OCI-LY7 (cell line): Measurements from ENCODE around the gene PIEZO2. TPM values are rescaled to one million over a fixed set of nuclear protein-coding genes. Genes with fewer than 3 reads are reported as not detected.
A peak's percentile ranks its signal among the peaks of the same experiment; 100 is the strongest.
"Not testable (repeated sequence)": the region's sequence is repeated elsewhere in the genome, so short reads cannot be mapped to it uniquely, and the experiment has no call there.

ENCODE experiments used
- BruUV-seq: library from RNA; stranded (reverse); fragments of 400-500 nt; replicated peaks from 2 replicates; lab custom pipeline; 2021; lab: Mats Ljungman, UMichigan
- CTCF ChIA-PET: fragments of 300-600 bp; sonication (Branson Sonifier 250); formaldehyde crosslinking; loops from one replicate; lab custom pipeline; 2022; ENCODE audit warnings: antibody characterized with exemption; ENCODE audit not compliant: unreplicated experiment; lab: Charles Lee
- POLR2A ChIA-PET: fragments of 300-600 bp; sonication (Branson Sonifier 250); formaldehyde crosslinking; loops from one replicate; lab custom pipeline; 2022; ENCODE audit warnings: antibody characterized with exemption; lab: Charles Lee
- DNase-seq: peaks from one replicate; pipeline ENCODE4 v3.0.0-alpha.2; 2015; ENCODE audit warnings: low spot score
- H2AFZ ChIP-seq: fragments of 200-600 bp; sonication (generic), shearing (Covaris generic); 2 replicates; pipeline ENCODE4 v1.6.1; 2014; ENCODE audit warnings: mild to moderate bottlenecking, antibody characterized with exemption, low read length, moderate library complexity
- H3K27ac ChIP-seq: fragments of 200-600 bp; sonication (generic); 2 replicates; pipeline ENCODE4 v1.5.1; 2014; ENCODE audit warnings: mixed run types, low read depth, mild to moderate bottlenecking, moderate library complexity, low read length, inconsistent platforms; ENCODE audit not compliant: poor library complexity, severe bottlenecking
- H3K36me3 ChIP-seq: fragments of 200-600 bp; sonication (generic); 2 replicates; pipeline ENCODE4 v1.6.1; 2014; ENCODE audit warnings: mild to moderate bottlenecking, antibody characterized with exemption, low read length, moderate library complexity, mixed read lengths; ENCODE audit not compliant: insufficient read depth
- H3K4me1 ChIP-seq: fragments of 200-600 bp; sonication (generic); 2 replicates; pipeline ENCODE4 v1.5.1; 2014; ENCODE audit warnings: mild to moderate bottlenecking, low read length; ENCODE audit not compliant: insufficient read depth, poor library complexity, severe bottlenecking
- H3K4me2 ChIP-seq: fragments of 200-600 bp; sonication (generic); 2 replicates; pipeline ENCODE4 v1.6.1; 2014; ENCODE audit warnings: mild to moderate bottlenecking, low read length
- H3K4me3 ChIP-seq: fragments of 200-600 bp; sonication (generic); 2 replicates; pipeline ENCODE4 v1.5.1; 2014; ENCODE audit warnings: mild to moderate bottlenecking, low read depth, low read length; ENCODE audit not compliant: poor library complexity, severe bottlenecking
- H3K79me2 ChIP-seq: fragments of 200-600 bp; sonication (generic); 2 replicates; pipeline ENCODE4 v1.6.1; 2016; ENCODE audit warnings: low read depth, mild to moderate bottlenecking, low read length, moderate library complexity, mixed read lengths; ENCODE audit not compliant: insufficient read depth
- H3K9me2 ChIP-seq: fragments of 200-600 bp; sonication (generic); 2 replicates; pipeline ENCODE4 v1.6.1; 2016; ENCODE audit warnings: mild to moderate bottlenecking, low read length, mixed read lengths; ENCODE audit not compliant: insufficient read depth
- H3K9me3 ChIP-seq: fragments of 200-600 bp; sonication (generic); 2 replicates; pipeline ENCODE4 v1.6.1; 2014; ENCODE audit warnings: mild to moderate bottlenecking, mixed run types, low read length, mixed read lengths
- H4K20me1 ChIP-seq: fragments of 200-600 bp; sonication (generic); 2 replicates; pipeline ENCODE4 v1.6.1; 2014; ENCODE audit warnings: mild to moderate bottlenecking, antibody characterized with exemption, low read length, moderate library complexity, mixed read lengths; ENCODE audit not compliant: insufficient read depth
- EZH2phosphoT487 ChIP-seq: fragments of 200-600 bp; sonication (generic); IDR thresholded peaks from 2 replicates; pipeline ENCODE4 v1.6.1; 2018; ENCODE audit warnings: low read depth, borderline replicate concordance, mild to moderate bottlenecking, mixed run types, antibody characterized with exemption, low read length, moderate library complexity, mixed read lengths
- intact Hi-C: fragments of 100-400 bp; cut with micrococcal nuclease; formaldehyde crosslinking; loops from one replicate; pipeline ENCODE4 v1.10.0; 2022; ENCODE audit not compliant: unreplicated experiment
- total RNA-seq, 2 experiments: library from RNA; depleted of rRNA in 1 of 2; stranded (reverse); fragments of >200 nt in 1 of 2; shearing (Covaris generic) in 1 of 2; gene quantifications; 2 replicates each; pipeline ENCODE4 v1.2.3, GENCODE V29; 2014 to 2022
- TF ChIP-seq, protein P1 (sequence below): fragments of 200-600 bp; sonication (generic); conservative IDR thresholded peaks from 2 replicates; pipeline ENCODE4 v1.5.1; 2014; ENCODE audit warnings: mild to moderate bottlenecking, antibody characterized with exemption, low read length, moderate library complexity, mixed read lengths

The PIEZO2 gene
- total RNA-seq, 2 experiments from 2014 or later, result 0.95 to 3.3 TPM

GRCh38 chr18:10919851-10920250 is 229.5 kb downstream of the PIEZO2 start:
- no peaks in the 10 kb centered on the region for H3K9me3 ChIP-seq
- no peaks in the 10 kb centered on the region for H3K79me2 ChIP-seq
- no peak overlapping the region for H3K27ac ChIP-seq
- CTCF ChIA-PET, result no interaction called here
- H3K36me3 ChIP-seq, result no peaks in the 10 kb centered on the region
- TF ChIP-seq, protein P1, sequence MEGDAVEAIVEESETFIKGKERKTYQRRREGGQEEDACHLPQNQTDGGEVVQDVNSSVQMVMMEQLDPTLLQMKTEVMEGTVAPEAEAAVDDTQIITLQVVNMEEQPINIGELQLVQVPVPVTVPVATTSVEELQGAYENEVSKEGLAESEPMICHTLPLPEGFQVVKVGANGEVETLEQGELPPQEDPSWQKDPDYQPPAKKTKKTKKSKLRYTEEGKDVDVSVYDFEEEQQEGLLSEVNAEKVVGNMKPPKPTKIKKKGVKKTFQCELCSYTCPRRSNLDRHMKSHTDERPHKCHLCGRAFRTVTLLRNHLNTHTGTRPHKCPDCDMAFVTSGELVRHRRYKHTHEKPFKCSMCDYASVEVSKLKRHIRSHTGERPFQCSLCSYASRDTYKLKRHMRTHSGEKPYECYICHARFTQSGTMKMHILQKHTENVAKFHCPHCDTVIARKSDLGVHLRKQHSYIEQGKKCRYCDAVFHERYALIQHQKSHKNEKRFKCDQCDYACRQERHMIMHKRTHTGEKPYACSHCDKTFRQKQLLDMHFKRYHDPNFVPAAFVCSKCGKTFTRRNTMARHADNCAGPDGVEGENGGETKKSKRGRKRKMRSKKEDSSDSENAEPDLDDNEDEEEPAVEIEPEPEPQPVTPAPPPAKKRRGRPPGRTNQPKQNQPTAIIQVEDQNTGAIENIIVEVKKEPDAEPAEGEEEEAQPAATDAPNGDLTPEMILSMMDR, result no peak
- TF ChIP-seq EZH2phosphoT487, result no peak
- DNase-seq, result no peak
- intact Hi-C loops, result no loop called here
- H4K20me1 ChIP-seq, result no peaks in the 10 kb centered on the region
- no peak overlapping the region for H2AFZ ChIP-seq
- no TSS peak for BruUV-seq
- peaks cover 5% of the 10 kb centered on the region for H3K4me1 ChIP-seq
- H3K4me2 ChIP-seq, result no peak overlapping the region
- POLR2A ChIA-PET, result no interaction called here
- no peaks in the 10 kb centered on the region for H3K9me2 ChIP-seq
- no peak overlapping the region for H3K4me3 ChIP-seq

DNA sequence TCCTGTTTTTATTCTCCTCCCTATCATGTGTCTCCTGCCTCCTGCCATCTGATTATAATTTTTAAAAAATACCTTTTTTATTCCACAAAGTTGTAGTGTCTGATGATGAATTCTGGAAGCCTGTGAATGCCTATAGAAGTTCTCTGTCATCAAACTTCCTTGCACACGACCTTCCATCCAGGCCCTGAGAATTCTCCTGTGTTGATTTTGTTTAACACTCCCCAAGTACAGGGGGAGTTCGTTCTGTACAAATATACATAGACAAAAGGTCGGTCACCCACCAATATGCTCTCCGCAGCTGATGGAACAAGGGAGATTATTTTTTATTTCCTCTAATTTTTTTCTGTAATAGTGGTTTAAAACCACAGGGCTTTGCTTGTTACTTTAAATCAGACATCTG is 232.5 kb downstream of the PIEZO2 start:
- Histone ChIP-seq H3K36me3 (no peaks in the 10 kb centered on the region), H3K9me3 (no peaks in the 10 kb centered on the region), H4K20me1 (no peaks in the 10 kb centered on the region), H3K27ac (no peak overlapping the region), H3K9me2 (no peaks in the 10 kb centered on the region), H3K79me2 (no peaks in the 10 kb centered on the region), H2AFZ (peak overlapping the region; percentile 54; the same call in 1 of the 2 replicates), H3K4me3 (no peak overlapping the region), H3K4me2 (no peak overlapping the region), H3K4me1 (peaks cover 5% of the 10 kb centered on the region)
- CTCF ChIA-PET, result no interaction called here
- DNase-seq, result no peak
- intact Hi-C loops, result no loop called here
- no peak for TF ChIP-seq EZH2phosphoT487
- TF ChIP-seq, protein P1, result no peak
- POLR2A ChIA-PET, result no interaction called here
- BruUV-seq, result no TSS peak

- ChIA-PET POLR2A (no interaction called here), CTCF (no interaction called here)
- H3K79me2 ChIP-seq, result no peaks in the 10 kb centered on the region
- H3K36me3 ChIP-seq, result no peaks in the 10 kb centered on the region
- no TSS peak for BruUV-seq
- intact Hi-C loops, result no loop called here
- no peak overlapping the region for H3K27ac ChIP-seq
- H4K20me1 ChIP-seq, result no peaks in the 10 kb centered on the region
- H3K4me2 ChIP-seq, result no peak overlapping the region
- no peak overlapping the region for H2AFZ ChIP-seq
- no peaks in the 10 kb centered on the region for H3K9me3 ChIP-seq
- peaks cover 5% of the 10 kb centered on the region for H3K4me1 ChIP-seq
- no peak overlapping the region for H3K4me3 ChIP-seq
- DNase-seq, result no peak
- H3K9me2 ChIP-seq, result no peaks in the 10 kb centered on the region
- TF ChIP-seq, protein P1, result no peak
- no peak for TF ChIP-seq EZH2phosphoT487
Observed at GRCh38 chr18:10916387-10916786, 233.0 kb downstream of the PIEZO2 start.

DNA sequence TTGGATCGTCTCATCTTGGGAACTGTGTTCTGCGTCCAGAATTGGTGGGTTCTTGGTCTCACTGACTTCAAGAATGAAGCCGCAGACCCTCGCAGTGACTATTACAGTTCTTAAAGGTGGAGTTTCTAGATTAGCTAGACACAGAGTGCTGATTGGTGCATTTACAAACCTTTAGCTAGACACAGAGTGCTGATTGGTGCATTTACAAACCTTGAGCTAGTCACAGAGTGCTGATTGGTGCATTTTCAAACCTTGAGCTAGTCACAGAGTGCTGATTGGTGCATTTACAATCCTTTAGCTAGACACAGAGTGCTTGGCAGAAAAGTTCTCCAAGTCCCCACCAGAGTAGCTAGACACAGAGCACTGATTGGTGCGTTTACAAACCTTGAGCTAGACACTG is 233.6 kb downstream of the PIEZO2 start:
- BruUV-seq, H3K27ac ChIP-seq, POLR2A ChIA-PET: not testable (repeated sequence)

More for the DNA sequence above, 233.6 kb downstream of the PIEZO2 start:
- H3K4me1 ChIP-seq, H4K20me1 ChIP-seq, H3K4me2 ChIP-seq, H3K9me2 ChIP-seq, H2AFZ ChIP-seq, DNase-seq, H3K9me3 ChIP-seq, H3K36me3 ChIP-seq, H3K4me3 ChIP-seq, H3K79me2 ChIP-seq, CTCF ChIA-PET, intact Hi-C loops: not testable (repeated sequence)
